ENCODE measurements around the gene ABR.
"Not testable (repeated sequence)": the region's sequence is repeated elsewhere in the genome, so short reads cannot be mapped to it uniquely, and the experiment has no call there.

The ABR gene

DNA sequence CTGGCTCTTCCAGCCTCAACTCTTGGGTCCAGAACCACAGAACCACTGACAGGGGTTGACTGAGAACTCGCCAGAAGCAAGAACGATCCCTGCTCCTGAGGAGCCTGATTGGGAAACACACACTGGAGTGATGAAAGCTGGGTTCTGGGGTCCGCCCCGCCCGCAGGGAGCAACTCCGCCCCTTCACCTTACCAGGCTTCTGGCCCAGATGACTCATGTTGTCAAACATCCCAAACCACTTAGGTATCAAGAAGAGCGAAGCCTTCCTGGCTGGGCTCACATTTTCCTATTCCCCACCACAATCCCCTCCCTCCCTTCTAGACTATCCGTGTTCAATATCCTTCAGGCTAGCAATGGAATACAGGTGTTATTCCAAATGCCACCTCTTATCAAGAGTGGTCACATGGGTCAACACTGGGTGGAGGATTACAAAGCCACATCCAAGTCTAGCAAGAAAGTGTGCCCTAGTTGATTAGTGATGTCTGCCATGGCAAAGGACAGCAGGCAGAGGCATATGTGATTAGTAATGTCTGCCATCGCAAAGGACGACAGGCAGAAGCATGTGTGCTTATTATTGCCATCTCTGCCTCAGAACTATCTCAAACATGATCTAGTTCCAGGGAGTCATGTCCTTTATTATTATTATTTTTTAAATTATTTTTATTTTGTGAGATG lies 112.4 kb downstream of the ABR start:
- no peak for DNase-seq

DNA sequence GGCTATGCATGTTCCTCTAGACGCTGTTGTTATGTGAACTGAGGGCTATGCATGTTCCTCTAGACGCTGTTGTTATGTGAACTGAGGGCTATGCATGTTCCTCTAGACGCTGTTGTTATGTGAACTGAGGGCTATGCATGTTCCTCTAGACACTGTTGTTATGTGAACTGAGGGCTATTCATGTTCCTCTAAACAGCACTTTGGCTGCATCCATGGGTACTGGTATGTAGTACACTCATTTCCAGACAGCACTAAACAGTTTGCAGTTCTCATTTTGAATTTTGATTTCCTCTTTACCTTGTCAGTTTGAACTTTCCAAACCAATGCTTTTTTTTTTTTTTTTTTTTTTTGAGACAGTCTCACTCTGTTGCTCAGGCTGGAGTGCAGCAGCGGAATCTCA lies 114.4 kb downstream of the ABR start:
- DNase-seq: not testable (repeated sequence)

DNA sequence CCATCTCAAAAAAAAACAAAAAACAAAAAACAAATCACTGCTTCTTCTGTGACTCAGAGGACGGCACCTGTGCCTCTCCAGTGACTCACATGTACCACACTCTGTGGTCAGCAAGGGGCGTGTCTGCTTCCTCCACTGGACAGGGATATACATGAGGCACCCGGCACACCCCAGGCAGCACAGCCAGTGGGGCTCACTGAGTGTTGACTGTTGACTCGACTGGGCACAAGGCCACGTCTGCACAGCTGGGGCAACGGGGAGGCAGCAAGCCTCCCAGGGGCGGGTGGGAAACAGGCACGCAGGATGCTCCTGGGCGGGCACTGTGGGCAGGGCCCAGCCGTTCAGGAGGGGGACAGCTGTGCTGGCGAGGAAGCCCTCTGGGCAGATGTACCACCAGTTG lies 118.8 kb downstream of the ABR start:
- no peak for DNase-seq

DNA sequence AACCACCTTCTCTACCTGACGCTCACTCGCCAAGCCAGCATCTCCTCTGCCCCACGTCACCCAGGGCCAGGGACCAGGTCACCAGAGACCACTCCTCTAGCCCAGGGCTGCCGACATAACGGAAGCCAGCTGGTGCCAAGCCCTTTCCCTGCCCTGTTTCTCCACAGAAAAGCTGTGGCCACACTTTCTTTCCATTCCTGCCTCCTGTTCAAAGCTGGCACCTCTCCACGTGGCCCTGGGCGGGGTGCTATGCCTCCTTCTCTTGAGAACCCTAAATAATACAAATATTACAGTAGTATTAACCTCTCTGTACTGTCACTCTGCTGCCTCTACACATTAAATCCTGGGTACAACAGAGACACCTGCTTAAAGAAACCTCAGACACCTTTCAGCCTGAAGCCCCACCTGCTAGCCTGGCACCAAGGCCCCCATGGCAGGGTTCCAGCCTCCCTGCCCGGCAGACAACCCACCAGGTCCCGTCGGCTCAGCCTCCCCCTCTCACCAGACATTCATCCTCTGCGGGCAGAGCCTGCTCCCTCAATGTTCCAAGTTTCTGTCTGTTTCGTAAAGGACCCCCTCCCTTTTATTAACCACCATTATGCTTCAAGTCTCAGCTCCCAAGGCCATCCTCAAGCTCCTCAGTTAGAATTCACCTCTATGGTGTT lies 120.5 kb downstream of the ABR start:
- DNase-seq: no peak

DNA sequence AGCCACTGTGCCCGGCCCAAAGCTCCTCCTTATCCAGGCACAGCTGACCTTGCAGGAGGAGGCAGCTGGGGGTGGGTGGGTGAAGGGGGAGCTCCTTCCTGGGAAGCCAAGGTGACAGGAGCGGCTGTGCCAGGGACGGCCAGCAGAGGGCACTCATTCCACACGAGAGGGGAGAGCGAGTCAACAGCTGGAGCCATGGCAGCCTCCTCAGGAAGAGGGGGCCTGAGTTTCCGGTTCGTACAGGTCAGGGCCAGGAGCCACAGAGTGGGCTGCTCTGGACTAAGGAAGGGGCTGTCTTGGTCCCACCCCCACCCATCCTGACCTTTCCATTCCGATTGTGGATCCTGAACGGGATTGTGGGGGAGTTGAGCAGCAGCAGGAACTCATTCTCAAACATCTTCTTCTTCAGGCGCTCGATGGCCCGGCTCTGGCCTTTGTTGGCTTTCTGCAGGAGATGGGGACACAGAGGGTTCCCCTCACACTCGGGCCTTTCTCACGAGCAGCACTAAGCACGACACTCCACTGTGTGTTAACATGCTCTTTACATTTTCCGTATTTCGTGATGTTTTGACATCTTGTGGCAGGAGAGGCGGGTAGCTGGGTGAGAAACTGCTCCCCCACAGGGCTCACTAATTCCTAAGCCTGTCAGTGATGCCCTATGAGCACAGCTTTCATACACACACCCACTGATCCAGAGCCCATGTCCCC lies 121.2 kb downstream of the ABR start:
- DNase-seq: no peak

DNA sequence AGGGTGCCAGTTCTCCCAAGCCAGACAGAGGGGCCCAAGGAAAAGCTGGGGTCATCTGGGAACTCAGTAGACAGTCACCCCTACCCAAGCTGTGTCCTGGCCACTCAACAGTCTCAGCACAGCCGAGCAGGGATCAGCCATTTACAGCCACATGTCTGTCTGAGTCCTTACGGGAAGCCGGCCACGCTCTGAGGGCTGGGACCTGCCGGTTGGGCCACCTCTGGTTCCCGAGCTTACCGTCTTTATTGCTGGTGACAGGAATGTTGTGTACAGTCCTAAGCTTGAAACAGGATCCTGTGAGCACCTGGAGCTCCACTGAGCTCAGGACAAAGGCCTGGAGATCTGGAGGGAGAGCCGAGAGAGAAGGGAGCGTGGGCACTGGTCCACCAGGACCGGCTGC lies 123.0 kb downstream of the ABR start:
- no peak for DNase-seq

DNA sequence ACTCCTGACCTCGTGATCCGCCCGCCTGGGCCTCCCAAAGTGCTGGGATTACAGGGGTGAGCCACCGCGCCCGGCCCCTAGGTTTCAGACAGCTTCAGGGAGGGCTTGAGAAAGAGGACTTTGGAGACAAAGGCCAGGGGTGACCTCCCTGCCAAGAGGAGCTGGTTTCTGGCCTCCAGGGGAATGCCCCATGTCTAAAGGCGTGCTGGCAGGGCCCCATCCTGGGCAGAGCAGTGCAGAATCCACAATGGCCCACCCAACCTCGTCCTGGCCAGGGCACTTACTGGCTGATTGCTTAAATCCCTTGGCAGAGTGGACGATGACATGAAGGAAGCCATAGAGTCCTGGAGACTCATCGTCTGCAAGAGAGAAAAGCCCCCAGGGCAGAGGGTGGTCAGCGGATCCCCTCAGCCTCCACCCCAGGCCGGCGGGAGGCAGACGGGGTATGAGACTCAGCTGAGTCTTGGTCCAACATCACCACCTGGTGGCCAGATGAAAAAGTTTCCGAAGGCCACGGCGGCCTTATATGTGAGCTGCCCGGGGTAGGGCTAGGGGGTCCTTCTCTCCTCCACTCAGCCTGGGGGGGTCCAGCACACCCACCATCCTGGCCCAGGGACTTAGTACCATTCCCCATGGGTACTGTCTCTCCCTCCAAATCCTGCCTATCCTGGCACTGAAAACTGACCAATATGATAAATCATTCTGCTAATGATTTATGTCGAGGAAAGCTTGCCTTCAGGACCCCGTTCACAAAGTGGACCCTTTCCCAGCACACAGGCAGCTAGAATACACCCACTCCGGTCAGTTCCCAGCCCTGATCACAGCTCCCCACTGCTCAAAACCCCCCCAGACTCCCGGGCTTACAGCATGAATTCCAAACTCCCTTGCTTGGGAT lies 123.8 kb downstream of the ABR start:
- DNase-seq: no peak

DNA sequence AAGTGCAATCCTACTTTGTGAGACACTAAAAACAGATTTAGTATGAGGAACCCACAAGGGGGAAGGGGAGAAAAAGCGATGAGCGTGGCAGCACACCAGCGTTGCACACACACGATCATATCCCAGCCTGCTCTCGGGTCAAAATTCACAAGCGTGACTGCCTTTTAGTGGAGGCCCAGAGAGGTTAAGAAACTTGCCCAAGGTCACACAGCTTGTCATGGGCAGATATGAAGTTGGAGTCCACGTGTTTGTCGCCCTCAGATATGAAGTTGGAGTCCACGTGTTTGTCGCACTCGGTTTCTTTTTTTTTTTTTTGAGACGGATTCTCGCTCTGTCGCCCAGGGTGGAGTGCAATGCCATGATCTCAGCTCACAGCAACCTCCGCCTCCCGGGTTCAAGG lies 124.5 kb downstream of the ABR start:
- DNase-seq: no peak

DNA sequence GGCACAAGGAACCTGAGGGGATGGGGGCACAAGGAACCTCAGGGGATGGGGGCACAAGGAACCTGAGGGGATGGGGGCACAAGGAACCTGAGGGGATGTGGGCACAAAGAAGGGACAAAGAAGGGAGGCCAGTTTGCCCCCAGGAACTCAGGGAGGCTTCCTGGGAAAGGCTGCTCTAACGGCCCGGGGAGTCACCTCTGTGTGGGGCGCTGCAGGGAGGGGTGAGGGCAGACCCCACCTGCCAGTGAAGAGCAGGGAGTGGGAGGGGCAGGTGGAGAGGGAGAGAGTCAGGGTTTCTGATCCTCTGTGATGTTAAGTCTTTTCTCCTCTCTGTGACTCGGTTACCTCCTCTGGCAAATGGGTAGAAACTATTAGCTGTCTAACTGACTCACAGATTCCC lies 125.1 kb downstream of the ABR start:
- no peak for DNase-seq

DNA sequence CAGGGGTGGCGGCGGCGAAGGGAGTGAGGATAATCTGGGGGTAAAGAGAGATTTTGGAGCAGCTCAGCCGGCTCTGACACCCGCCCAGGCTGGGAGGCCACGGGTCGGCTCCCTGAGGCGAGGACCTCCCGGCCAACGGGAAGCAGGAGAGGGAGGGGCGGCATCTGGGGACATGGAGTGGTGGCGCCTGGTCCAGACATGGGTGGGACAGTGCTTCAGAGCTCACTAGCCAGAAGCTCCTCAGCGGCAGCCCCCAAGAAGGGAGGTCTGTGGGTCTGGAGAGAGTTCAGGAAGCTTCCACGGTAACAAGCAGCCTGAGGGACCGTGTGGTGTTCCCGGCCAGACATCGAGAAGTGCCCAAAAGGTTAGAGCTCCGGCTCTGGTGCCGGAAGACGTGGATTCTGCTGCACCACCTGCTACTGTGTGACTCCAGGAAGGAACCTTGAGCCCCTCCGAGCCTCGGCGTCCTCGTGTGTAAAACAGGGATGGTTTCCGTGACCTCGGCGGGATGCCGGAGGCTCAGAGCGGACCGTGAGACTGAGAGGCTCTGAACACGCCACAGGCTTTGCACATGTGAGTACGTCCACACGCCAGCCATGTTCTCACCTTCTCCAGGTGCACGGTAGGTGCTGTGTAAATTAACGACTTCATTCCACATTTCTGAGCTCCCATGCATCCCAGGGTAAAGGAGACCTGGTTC lies 126.0 kb downstream of the ABR start:
- DNase-seq: no peak

DNA sequence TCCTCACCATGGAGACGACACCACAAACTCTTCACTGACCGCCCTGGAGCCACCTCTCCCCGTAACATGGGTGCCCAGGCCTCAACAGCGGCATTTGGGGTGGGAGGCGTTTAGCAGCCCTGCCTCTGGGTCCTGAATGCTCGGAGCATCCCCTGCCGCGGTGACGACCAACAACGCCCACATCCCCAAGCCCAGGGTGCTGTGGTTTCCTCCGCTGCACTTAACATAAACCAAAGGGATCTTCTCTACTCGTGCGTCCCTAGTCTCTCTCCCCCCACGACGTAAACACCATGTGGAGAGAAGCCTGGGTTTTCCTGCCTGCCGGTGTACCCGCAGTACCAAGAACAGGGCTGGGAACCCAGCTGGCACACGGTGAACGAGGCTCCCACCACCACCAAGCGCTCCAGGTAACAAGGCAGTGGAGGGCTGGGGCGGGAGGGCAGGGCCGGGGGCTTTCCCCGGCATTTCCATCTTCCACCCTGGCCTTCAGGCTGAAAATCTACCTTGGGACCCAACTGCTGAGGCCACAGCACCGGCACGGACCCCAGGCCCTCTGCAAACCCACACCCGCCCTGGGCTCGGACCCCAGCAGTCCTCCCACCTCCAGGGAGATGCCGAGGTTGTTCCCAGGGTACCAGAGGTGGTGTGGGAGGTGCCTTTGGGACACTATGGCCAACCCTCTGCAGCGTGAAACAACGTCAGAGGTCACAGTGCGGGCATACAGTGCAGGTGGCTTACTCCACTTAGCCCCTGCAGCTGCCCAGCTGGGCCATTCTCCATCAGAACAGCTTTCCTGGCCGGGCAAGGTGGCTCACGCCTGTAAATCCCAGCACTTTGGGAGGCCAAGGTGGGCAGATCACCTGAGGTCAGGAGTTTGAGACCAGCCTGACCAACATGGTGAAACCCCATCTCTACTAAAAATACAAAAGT lies 128.5 kb downstream of the ABR start:
- no peak for DNase-seq

DNA sequence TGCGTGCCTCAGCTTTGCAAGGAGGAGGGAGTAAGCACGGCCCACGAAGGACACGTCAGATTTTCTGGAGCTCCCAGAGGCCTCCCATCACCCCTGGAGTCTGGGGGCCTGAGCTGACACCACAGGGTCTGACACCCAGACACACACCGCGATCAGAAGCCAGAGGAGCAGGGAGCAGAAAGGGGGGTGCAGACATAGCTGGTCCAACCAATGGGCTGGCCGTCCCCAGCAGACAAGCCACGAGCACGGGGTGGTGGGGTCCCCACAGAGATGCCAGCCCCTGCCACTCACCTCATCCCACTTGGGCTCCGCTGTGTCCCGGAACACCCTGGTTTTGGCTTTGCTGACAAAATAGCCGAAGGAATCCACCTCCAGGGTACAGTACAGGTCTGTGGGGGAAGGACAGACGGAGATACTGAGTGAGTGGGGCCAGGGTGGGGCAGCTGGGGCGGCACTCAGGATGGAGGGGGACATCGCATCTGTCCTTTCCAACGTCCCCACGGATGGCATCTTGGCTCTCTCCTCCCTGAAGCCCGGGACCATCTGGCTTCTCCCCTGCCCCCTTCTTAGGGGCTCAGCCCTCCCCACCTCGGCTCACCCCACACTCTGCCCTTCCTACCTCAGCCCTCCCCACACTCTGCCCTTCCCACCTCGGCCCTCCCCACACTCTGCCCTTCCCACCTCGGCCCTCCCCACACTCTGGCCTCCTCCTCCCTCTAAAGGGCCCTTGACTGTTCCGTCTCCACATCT lies 129.4 kb downstream of the ABR start:
- no peak for DNase-seq

DNA sequence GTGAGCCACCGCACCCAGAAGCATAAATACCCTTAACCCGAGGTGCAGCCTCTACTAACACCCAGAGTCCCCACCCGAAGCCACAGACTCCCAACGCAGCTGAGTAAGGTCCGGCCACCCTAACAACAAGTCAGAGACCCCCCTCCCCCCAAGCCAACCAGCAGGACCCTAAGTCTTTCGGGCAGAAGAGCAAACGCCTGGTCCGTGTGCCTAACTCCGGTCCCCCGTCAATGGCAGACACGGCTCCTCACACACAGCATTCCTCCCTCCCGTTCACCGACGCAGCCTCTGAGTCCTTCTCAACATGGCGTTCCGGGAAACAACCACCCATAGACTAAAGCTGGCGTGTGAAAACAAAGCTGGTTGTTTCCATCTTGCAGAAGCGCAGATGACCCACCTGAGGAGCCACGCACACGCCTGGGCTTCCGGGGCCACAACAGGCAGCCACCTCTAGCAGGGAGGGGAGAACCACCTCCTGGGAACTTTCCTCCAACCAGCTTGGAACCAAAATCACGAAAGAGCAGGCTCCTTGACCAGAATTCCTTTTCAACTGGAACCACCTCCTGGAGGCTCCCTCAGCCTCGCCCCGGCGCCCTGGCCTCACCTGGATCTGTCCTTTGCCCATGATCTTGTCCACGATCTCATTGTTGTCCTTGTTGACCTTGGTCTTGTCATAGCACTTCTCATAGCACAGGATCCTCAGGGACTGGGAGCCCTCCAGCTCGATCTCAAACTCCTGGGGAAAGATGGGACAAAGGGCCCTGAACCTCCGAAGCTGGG lies 130.1 kb downstream of the ABR start:
- DNase-seq: no peak

DNA sequence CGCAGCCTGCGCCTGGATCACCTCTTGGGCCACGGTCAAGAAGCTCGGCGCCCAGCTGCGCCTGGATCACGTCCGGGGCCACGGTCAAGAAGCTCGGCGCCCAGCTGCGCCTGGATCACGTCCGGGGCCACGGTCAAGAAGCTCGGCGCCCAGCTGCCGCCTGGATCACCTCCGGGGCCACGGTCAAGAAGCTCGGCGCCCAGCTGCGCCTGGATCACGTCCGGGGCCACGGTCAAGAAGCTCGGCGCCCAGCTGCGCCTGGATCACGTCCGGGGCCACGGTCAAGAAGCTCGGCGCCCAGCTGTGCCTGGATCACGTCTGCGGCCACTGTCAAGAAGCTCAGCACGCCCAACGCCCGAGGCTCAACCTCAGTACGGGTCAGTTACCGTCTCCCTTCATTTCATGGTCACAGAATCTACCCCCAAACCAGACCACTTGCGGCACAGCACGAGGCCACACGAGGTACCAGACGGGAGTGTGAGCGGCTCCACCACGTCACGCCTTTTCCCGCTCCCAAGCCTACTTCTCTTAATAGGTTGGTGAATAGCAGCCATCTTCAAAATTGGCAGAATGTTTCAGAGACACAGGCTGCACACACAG lies 131.2 kb downstream of the ABR start:
- DNase-seq: not testable (repeated sequence)

DNA sequence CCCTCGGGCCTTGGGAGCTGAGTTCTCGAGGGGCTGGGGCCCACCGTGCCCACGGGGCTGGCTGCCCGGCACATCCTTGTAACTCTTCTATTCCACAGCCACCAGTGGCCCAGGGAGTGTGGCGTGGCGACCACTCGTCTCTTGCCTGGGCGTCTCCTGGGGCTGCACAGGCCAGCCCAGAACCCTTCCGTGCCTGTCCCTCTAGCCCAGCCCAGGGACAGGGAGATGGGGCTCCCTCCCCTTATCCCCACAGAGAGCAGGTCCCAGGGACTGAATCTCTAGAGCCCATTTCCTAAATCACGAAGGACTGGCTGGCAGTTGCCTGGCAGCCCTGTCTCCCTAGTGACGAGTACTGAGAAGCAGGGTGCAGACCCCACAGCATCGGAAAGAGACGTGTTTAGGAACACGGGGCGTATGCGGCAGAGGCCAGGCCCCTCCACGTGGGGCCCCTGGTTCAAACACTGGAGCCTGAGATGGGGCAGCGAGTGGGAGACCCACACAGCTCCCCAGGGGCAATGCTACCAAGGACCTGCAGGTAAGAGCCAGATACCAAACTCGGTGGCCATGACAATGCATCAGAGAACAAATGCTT lies 131.8 kb downstream of the ABR start:
- DNase-seq: no peak

DNA sequence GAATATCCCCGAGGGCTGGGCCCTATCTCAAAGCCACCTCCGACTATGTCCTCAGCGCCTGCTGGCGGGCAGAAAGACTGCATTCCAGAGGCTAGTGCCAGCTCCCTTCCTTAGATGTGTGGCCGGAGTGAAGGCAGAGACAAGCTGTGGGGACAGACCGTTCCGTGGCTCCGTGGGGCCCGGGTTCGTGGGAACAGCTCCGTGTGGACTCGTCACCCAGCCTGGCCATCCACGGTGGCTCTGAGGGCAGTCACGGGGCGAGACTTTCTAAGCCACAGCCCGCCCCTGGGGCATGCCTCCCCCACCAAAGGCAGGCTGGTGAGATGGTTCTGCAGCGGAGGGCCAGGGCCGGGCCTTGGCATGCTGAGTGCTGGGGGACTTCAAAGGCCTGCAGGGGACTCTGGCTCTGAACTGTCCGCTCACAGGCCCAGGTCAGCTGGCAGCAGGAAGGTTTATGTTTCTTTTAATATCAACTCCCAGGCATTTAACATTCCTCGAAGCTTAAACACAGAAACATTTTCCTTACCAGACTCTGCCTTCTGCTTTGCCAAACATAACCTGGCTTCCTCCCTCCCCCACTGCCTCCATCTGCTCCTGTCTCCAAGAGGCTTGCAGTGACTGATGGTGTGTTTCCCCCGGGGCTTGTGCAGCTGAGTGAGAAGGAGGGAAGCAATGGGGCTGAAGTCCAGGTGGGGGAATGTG lies 132.5 kb downstream of the ABR start:
- DNase-seq: no peak

DNA sequence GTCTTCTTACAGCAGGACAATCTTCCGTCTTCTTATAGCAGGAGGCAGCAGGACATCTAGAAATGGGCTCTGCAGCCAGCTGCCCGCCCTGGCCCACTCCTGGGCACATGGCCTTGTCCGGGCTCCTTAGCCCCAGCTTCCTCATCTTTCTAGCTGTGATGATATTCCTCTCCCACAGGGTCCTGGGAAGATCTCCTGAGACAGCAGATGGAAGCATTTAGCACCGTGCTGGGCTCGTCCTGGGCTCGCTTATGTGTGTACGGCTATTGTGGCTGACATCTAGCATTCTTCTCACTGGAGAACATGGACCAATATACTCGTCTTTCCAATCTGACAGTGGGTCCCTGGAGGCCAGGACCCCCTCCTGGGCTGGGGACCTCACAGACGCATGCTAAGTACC lies 134.3 kb downstream of the ABR start:
- no peak for DNase-seq

DNA sequence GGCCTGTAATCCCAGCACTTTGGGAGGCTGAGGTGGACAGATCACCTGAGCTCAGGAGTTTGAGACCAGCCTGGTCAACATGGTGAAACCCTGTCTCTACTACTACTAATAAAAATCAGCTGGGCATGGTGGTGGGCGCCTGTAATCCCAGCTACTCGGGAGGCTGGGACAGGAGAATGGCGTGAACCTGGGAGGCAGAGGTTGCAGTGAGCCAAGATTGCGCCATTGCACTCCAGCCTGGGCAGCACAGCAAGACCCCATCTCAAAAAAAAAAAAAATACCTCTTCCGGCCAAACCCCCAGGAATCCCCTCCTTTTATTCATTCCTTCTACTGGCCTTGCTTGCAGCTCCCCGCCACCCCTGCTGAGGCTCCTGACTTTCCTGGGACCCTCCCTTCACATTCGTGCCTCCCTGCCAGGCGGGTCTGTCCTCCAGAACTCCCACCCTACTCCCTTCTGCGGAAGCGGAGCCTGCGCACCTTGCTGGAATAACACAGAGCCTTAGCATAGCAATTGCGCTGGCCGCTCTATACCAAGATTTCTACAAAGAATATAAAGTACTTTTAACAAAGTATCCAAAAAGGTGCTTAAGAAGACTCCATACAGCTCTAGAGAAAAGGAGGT lies 135.3 kb downstream of the ABR start:
- DNase-seq: not testable (repeated sequence)
